ENCODE results near the gene BRINP2.

The BRINP2 gene

GRCh38 chr1:177329871-177330270 lies 159.1 kb downstream of the BRINP2 start:
- TF ChIP-seq JUND (IDR thresholded peaks at IDR 0.05; ENCODE audit: low read depth) = no peak
- in situ Hi-C loops (cut with HindIII; ENCODE audit: low pct_unique_long_range_greater_than_20kb, low sequenced_read_pairs) = no loop called here
- DNase-seq (ENCODE audit: low read depth in 1 of 2, low spot score in 1 of 2) = no peak
